HCT116 (cell line): Measurements from ENCODE around the gene MYZAP. TPM values are rescaled to one million over a fixed set of nuclear protein-coding genes. Genes with fewer than 3 reads are reported as not detected.

Experiments
- ATAC-seq: fragments of 200-7000 bp; cut with Tn5 transposase; 2 replicates; pipeline ENCODE4 v1.9.1; 2020; ENCODE audit warnings: mild to moderate bottlenecking, moderate library complexity
- BruUV-seq: library from RNA; stranded (reverse); fragments of 400-500 nt; replicated peaks from 2 replicates; lab custom pipeline; 2021; lab: Mats Ljungman, UMichigan
- CTCF ChIA-PET: fragments of 300-600 bp; sonication (Branson Sonifier 250); formaldehyde crosslinking; loops from one replicate; lab custom pipeline; 2021; ENCODE audit warnings: antibody characterized with exemption; lab: Charles Lee
- POLR2A ChIA-PET: fragments of 300-600, 350-600 bp; sonication (Branson Sonifier 250); formaldehyde crosslinking; loops from one replicate; lab custom pipeline; 2021; ENCODE audit warnings: antibody characterized with exemption; lab: Charles Lee
- RAD21 ChIA-PET, 2 experiments: fragments of 300-600 bp; sonication (Branson Sonifier 250); formaldehyde crosslinking; loops; one replicate each; lab custom pipeline; 2023; ENCODE audit warnings: low total read pairs in 2 of 2; ENCODE audit not compliant: uncharacterized antibody in 2 of 2, unreplicated experiment in 2 of 2, low non-redundant PET in 1 of 2; lab: Charles Lee
- DNase-seq: peaks from one replicate; pipeline ENCODE4 v3.0.0-alpha.2; 2010; ENCODE audit warnings: low read depth, low spot score
- H2AFZ ChIP-seq: fragments of 200-600 bp; shearing (Covaris generic), sonication (generic); 2 replicates; pipeline ENCODE4 v1.6.1; 2017; ENCODE audit warnings: low read depth, mixed run types, mixed read lengths, antibody characterized with exemption, low read length; ENCODE audit not compliant: poor library complexity, severe bottlenecking
- H3K27ac ChIP-seq: 2 replicates; pipeline ENCODE4 v1.5.1; 2012; ENCODE audit warnings: low read depth, low read length
- H3K27me3 ChIP-seq: fragments of 200-600 bp; sonication (generic); 2 replicates; pipeline ENCODE4 v1.6.1; 2016; ENCODE audit warnings: mixed run types, low read length, mixed read lengths; ENCODE audit not compliant: insufficient read depth
- H3K36me3 ChIP-seq, 2 experiments: fragments of 200-500 bp in 1 of 2; fragments of 200-600 bp in 1 of 2; sonication (Bioruptor generic) in 1 of 2; sonication (generic) in 1 of 2; 2 replicates each; pipeline versions ENCODE4 v1.5.1 to v1.6.1; 2014 to 2016; ENCODE audit warnings: low read length in 2 of 2, inconsistent platforms in 1 of 2, mixed read lengths in 1 of 2, mixed run types in 1 of 2; ENCODE audit not compliant: insufficient read depth in 2 of 2, control insufficient read depth in 1 of 2
- H3K4me1 ChIP-seq, 2 experiments: fragments of 200-600 bp in 1 of 2; sonication (generic) in 1 of 2; 2 replicates each; pipeline versions ENCODE4 v1.5.1 to v1.6.1; 2012 to 2017; ENCODE audit warnings: low read length in 2 of 2, inconsistent platforms in 1 of 2, mild to moderate bottlenecking in 1 of 2, mixed read lengths in 1 of 2, mixed run types in 1 of 2, moderate library complexity in 1 of 2; ENCODE audit not compliant: insufficient read depth in 2 of 2, control insufficient read depth in 1 of 2
- H3K4me2 ChIP-seq: fragments of 200-600 bp; sonication (generic); 2 replicates; pipeline ENCODE4 v1.6.1; 2017; ENCODE audit warnings: mixed run types, low read length, mixed read lengths
- H3K4me3 ChIP-seq, 2 experiments: fragments of 200-600 bp in 1 of 2; sonication (generic) in 1 of 2; replicated peaks in 1 of 2; 2 replicates each; pipeline ENCODE4 v1.5.1; 2011 to 2016; ENCODE audit warnings: low read length in 2 of 2, control low read depth in 1 of 2, low read depth in 1 of 2, mild to moderate bottlenecking in 1 of 2, mixed read lengths in 1 of 2, mixed run types in 1 of 2
- H3K79me2 ChIP-seq: fragments of 200-600 bp; sonication (generic); 2 replicates; pipeline ENCODE4 v1.6.1; 2017; ENCODE audit warnings: mild to moderate bottlenecking, mixed run types, low read length, moderate library complexity, mixed read lengths; ENCODE audit not compliant: insufficient read depth
- H3K9ac ChIP-seq: fragments of 200-600 bp; sonication (generic); 2 replicates; pipeline ENCODE4 v1.6.1; 2016; ENCODE audit warnings: low read length, mixed read lengths
- H3K9me2 ChIP-seq: fragments of 200-600 bp; sonication (generic), shearing (Covaris generic); 2 replicates; pipeline ENCODE4 v1.6.1; 2017; ENCODE audit warnings: mixed run types, mild to moderate bottlenecking, moderate library complexity; ENCODE audit not compliant: insufficient read depth
- H3K9me3 ChIP-seq, 2 experiments: fragments of 200-500 bp in 1 of 2; fragments of 200-600 bp in 1 of 2; sonication (Bioruptor generic) in 1 of 2; sonication (generic) in 1 of 2; 2 replicates each; pipeline ENCODE4 v1.6.1; 2014 to 2017; ENCODE audit warnings: low read length in 2 of 2, mixed read lengths in 2 of 2, inconsistent platforms in 1 of 2, low read depth in 1 of 2, mild to moderate bottlenecking in 1 of 2, mixed run types in 1 of 2, moderate library complexity in 1 of 2; ENCODE audit not compliant: control insufficient read depth in 1 of 2, insufficient read depth in 1 of 2
- H4K20me1 ChIP-seq: fragments of 200-600 bp; sonication (generic), shearing (Covaris generic); 2 replicates; pipeline ENCODE4 v1.6.1; 2017; ENCODE audit warnings: mixed run types, mild to moderate bottlenecking, moderate library complexity; ENCODE audit not compliant: insufficient read depth
- CBX3 ChIP-seq: IDR thresholded peaks from 2 replicates; pipeline ENCODE4 v1.6.1; 2012; ENCODE audit warnings: low read depth
- CEBPB ChIP-seq: IDR thresholded peaks from 2 replicates; pipeline ENCODE4 v1.6.1; 2012; ENCODE audit warnings: low read depth
- EGR1 ChIP-seq: IDR thresholded peaks from 2 replicates; pipeline ENCODE4 v1.6.1; 2012; ENCODE audit warnings: low read depth
- ELF1 ChIP-seq: IDR thresholded peaks from 2 replicates; pipeline ENCODE4 v1.6.1; 2012; ENCODE audit warnings: low read depth, borderline replicate concordance
- EZH2 ChIP-seq: fragments of 200-600 bp; sonication (generic); IDR thresholded peaks from 2 replicates; pipeline ENCODE4 v1.6.1; 2017; ENCODE audit warnings: antibody characterized with exemption, mixed run types
- EZH2phosphoT487 ChIP-seq: fragments of 200-600 bp; IDR thresholded peaks from 2 replicates; pipeline ENCODE4 v1.6.1; 2018; ENCODE audit warnings: antibody characterized with exemption, borderline replicate concordance
- FOSL1 ChIP-seq: IDR thresholded peaks from 2 replicates; pipeline ENCODE4 v1.6.1; 2012; ENCODE audit warnings: low read depth
- JUND ChIP-seq: IDR thresholded peaks from 2 replicates; pipeline ENCODE4 v1.6.1; 2012
- POLR2A ChIP-seq: IDR thresholded peaks from 2 replicates; pipeline ENCODE4 v1.7.0; 2011; ENCODE audit warnings: borderline replicate concordance; ENCODE audit not compliant: insufficient read depth, insufficient read length; ENCODE audit errors: extremely low read depth
- POLR2AphosphoS5 ChIP-seq: IDR thresholded peaks from 2 replicates; pipeline ENCODE4 v1.6.1; 2011; ENCODE audit warnings: mild to moderate bottlenecking, low read depth, low read length, moderate library complexity
- RAD21 ChIP-seq: IDR thresholded peaks from 2 replicates; pipeline ENCODE4 v1.6.1; 2012; ENCODE audit warnings: low read depth, mild to moderate bottlenecking
- REST ChIP-seq: IDR thresholded peaks from 2 replicates; pipeline ENCODE4 v1.6.1; 2012; ENCODE audit warnings: low read depth
- SP1 ChIP-seq: IDR thresholded peaks from 2 replicates; pipeline ENCODE4 v1.6.1; 2012; ENCODE audit warnings: low read depth
- TCF7L2 ChIP-seq: IDR thresholded peaks from 2 replicates; pipeline ENCODE4 v1.7.0; 2011; ENCODE audit warnings: borderline replicate concordance, inconsistent platforms; ENCODE audit not compliant: insufficient read depth, insufficient read length; ENCODE audit errors: extremely low read depth
- ZFX ChIP-seq: fragments of 450-650 bp; IDR thresholded peaks from 2 replicates; pipeline ENCODE4 v1.6.1; 2017
- ZNF274 ChIP-seq: fragments of 200-500 bp; sonication (Bioruptor generic); IDR thresholded peaks from 2 replicates; pipeline ENCODE4 v1.6.1; 2014; ENCODE audit warnings: mild to moderate bottlenecking, low read depth, low read length, inconsistent platforms
- intact Hi-C: fragments of 100-400 bp; cut with micrococcal nuclease; formaldehyde crosslinking; loops from 2 replicates; pipeline ENCODE4 v1.10.0; 2022
- total RNA-seq: library from RNA; stranded (reverse); gene quantifications from one replicate; pipeline ENCODE4 v1.2.1, GENCODE V29; 2021; ENCODE audit not compliant: unreplicated experiment
- TF ChIP-seq, protein P1 (sequence below): IDR thresholded peaks from 2 replicates; pipeline ENCODE4 v1.6.1; 2012

The MYZAP gene
- total RNA-seq, 1 experiment from 2014 or later: 5.8 TPM

- POLR2A ChIA-PET: no interaction called here
- intact Hi-C loops: no loop called here
Observed at GRCh38 chr15:57676585-57676984, 84.9 kb downstream of the MYZAP start.

GRCh38 chr15:57677204-57677603 lies 85.5 kb downstream of the MYZAP start:
- ChIA-PET POLR2A (no interaction called here), RAD21 (no interaction called here), CTCF (no interaction called here)
- H3K9ac ChIP-seq: no peak overlapping the region
- H3K27ac ChIP-seq: no peak overlapping the region
- no peak overlapping the region for H3K4me3 ChIP-seq
- no peaks in the 10 kb centered on the region for H3K36me3 ChIP-seq
- peaks cover 0 to 18% of the 10 kb centered on the region in 2 experiments; a peak in 1 of 4 replicates for H3K4me1 ChIP-seq
- no peaks in the 10 kb centered on the region for H3K79me2 ChIP-seq
- H3K9me3 ChIP-seq: no peaks in the 10 kb centered on the region
- no peak overlapping the region for H3K4me2 ChIP-seq
- intact Hi-C loops: no loop called here
- H2AFZ ChIP-seq: no peak overlapping the region
- no peaks in the 10 kb centered on the region for H3K9me2 ChIP-seq
- H3K27me3 ChIP-seq: no peaks in the 10 kb centered on the region
- BruUV-seq: no TSS peak
- no peaks in the 10 kb centered on the region for H4K20me1 ChIP-seq
- no peak for DNase-seq
- ATAC-seq: no peak
- no peak for TF ChIP-seq JUND
- TF ChIP-seq RAD21: no peak
- no peak for TF ChIP-seq POLR2A
- TF ChIP-seq CBX3: no peak
- no peak for TF ChIP-seq POLR2AphosphoS5
- no peak for TF ChIP-seq FOSL1
- TF ChIP-seq, protein P1, sequence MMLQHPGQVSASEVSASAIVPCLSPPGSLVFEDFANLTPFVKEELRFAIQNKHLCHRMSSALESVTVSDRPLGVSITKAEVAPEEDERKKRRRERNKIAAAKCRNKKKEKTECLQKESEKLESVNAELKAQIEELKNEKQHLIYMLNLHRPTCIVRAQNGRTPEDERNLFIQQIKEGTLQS: no peak
- no peak for TF ChIP-seq EZH2phosphoT487
- TF ChIP-seq REST: no peak
- no peak for TF ChIP-seq SP1
- TF ChIP-seq CEBPB: no peak
- TF ChIP-seq ELF1: no peak
- no peak for TF ChIP-seq EGR1
- TF ChIP-seq TCF7L2: no peak

More at GRCh38 chr15:57676585-57676984, 84.9 kb downstream of the MYZAP start:
- peaks cover 0 to 18% of the 10 kb centered on the region in 2 experiments; a peak in 1 of 4 replicates for H3K4me1 ChIP-seq
- ChIA-PET RAD21 (no interaction called here), CTCF (no interaction called here)
- no peak for ATAC-seq
- DNase-seq: no peak
- no peak overlapping the region for H2AFZ ChIP-seq
- no peak overlapping the region for H3K27ac ChIP-seq
- no peak overlapping the region for H3K4me3 ChIP-seq
- H3K79me2 ChIP-seq: no peaks in the 10 kb centered on the region
- H3K36me3 ChIP-seq: no peaks in the 10 kb centered on the region
- no peaks in the 10 kb centered on the region for H3K9me2 ChIP-seq
- H3K4me2 ChIP-seq: no peak overlapping the region
- BruUV-seq: no TSS peak
- H3K27me3 ChIP-seq: no peaks in the 10 kb centered on the region
- no peak overlapping the region for H3K9ac ChIP-seq
- H3K9me3 ChIP-seq: no peaks in the 10 kb centered on the region
- TF ChIP-seq FOSL1: no peak
- TF ChIP-seq ZNF274: no peak
- no peak for TF ChIP-seq ELF1
- no peak for TF ChIP-seq POLR2A
- TF ChIP-seq SP1: no peak
- TF ChIP-seq TCF7L2: no peak
- TF ChIP-seq EZH2: no peak
- no peak for TF ChIP-seq EGR1
- TF ChIP-seq ZFX: no peak
- TF ChIP-seq, all 23 proteins: peak for 0
- no peaks in the 10 kb centered on the region for H4K20me1 ChIP-seq
